ENCODE results near the gene CHD3.
A peak's percentile ranks its signal among the peaks of the same experiment; 100 is the strongest.

The CHD3 gene

DNA sequence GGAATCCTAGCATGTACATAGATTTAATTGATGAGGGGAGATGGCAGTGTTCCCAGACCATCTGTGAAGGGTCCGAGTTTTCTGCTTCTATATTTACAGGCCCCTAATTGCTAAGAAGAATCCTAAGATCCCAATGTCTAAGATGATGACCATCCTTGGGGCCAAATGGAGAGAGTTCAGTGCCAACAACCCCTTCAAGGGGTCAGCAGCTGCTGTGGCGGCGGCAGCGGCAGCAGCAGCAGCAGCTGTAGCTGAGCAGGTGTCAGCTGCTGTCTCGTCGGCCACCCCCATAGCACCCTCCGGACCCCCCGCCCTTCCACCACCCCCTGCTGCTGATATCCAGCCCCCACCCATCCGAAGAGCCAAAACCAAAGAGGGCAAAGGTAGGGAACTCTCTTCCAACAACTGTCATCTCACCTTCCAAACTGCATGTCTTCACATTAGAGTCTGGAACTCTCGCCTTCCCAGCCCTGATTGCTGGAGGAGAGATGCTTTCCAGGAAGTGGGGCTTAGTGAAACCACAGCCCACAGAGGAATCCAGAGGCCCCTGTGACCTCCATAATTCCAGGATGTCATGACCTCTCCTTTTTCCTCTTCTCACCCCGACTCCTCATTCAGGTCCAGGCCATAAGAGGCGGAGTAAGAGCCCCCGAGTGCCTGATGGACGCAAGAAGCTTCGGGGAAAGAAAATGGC is 4.7 kb downstream of the CHD3 start:
- H3K4me3 ChIP-seq: no peak overlapping the region
- peaks cover 62% of the 10 kb centered on the region for H4K20me1 ChIP-seq
- no peaks in the 10 kb centered on the region for H3K9me3 ChIP-seq
- H3K36me3 ChIP-seq: peaks cover 91% of the 10 kb centered on the region
- no peak for TF ChIP-seq Cebpa-rat (IDR thresholded peaks at IDR 0.05)
- H3K4me2 ChIP-seq: no peak overlapping the region
- peaks cover 22% of the 10 kb centered on the region for H3K4me1 ChIP-seq
- H3K27me3 ChIP-seq: no peaks in the 10 kb centered on the region
- peak overlapping the region; percentile 6; the same call in 1 of the 2 replicates for H3K9ac ChIP-seq
- no peak overlapping the region for H3K27ac ChIP-seq

DNA sequence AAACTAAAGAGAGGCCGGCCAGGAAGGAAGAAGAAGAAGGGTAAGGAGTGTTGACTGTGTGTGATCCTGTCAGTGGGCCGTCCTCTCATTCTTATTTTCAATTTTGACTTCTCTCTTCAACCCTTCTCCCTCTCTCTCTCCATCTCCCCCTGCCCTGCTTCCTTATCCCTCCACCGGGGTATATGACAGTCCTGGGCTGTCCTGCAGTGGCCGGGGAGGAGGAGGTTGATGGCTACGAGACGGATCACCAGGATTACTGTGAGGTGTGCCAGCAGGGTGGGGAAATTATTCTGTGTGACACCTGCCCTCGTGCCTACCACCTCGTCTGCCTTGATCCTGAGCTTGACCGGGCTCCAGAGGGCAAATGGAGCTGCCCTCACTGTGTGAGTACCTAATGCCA is 5.6 kb downstream of the CHD3 start:
- Histone ChIP-seq H3K4me2 (no peak overlapping the region), H3K4me1 (peaks cover 13% of the 10 kb centered on the region), H3K9me3 (no peaks in the 10 kb centered on the region), H3K9ac (peak overlapping the region; percentile 6), H3K27me3 (no peaks in the 10 kb centered on the region), H4K20me1 (peaks cover 60% of the 10 kb centered on the region), H3K36me3 (peaks cover 100% of the 10 kb centered on the region), H3K4me3 (no peak overlapping the region), H3K27ac (no peak overlapping the region)
- no peak for TF ChIP-seq Cebpa-rat (IDR thresholded peaks at IDR 0.05)

- peaks cover 6% of the 10 kb centered on the region for H3K4me1 ChIP-seq
- H3K9me3 ChIP-seq: no peaks in the 10 kb centered on the region
- H4K20me1 ChIP-seq: peaks cover 54% of the 10 kb centered on the region
- no peak overlapping the region for H3K27ac ChIP-seq
- TF ChIP-seq Cebpa-rat (IDR thresholded peaks at IDR 0.05): no peak
- H3K36me3 ChIP-seq: peaks cover 100% of the 10 kb centered on the region
- H3K4me3 ChIP-seq: no peak overlapping the region
- no peak overlapping the region for H3K9ac ChIP-seq
- H3K27me3 ChIP-seq: no peaks in the 10 kb centered on the region
- no peak overlapping the region for H3K4me2 ChIP-seq
These were observed 6.3 kb downstream of the CHD3 start for GRCh38 chr17:7894866-7895265.

DNA sequence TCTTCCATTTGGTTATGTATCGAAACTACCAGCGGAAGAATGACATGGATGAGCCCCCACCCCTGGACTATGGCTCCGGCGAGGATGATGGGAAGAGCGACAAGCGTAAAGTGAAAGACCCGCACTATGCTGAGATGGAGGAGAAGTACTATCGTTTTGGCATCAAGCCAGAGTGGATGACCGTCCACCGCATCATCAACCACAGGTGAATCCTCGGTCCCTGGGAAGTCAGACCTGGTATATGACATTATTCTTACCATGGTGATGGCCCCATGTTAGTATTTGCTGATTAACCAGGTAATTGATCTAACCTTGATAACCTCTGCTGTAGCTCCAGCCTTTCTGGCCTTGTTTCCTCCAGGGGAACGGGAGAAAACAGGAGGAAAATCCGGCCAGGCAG is 8.5 kb downstream of the CHD3 start:
- H4K20me1 ChIP-seq: peaks cover 39% of the 10 kb centered on the region; the same call in 1 of the 2 replicates
- no peaks in the 10 kb centered on the region for H3K9me3 ChIP-seq
- no peak overlapping the region for H3K4me2 ChIP-seq

DNA sequence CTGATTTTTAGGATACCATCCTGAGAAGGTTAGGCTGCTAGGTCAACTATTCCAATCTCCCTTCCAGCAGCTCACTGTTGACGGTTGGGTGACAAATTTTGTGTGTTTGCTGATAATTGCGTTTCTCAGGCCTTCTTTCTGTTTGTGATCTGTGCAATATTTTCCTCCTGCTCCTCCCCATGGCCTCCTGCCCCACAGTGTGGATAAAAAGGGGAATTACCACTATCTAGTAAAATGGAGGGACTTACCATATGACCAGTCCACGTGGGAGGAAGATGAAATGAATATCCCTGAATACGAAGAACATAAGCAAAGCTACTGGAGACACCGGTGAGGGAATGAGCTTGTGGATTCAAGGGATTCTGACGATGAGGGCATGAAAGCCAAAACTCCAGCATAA is 9.2 kb downstream of the CHD3 start:
- H3K4me3 ChIP-seq: no peak overlapping the region
- H3K27ac ChIP-seq: no peak overlapping the region
- no peak overlapping the region for H3K9ac ChIP-seq
- H3K4me2 ChIP-seq: no peak overlapping the region
- no peaks in the 10 kb centered on the region for H3K9me3 ChIP-seq
- H3K36me3 ChIP-seq: peaks cover 100% of the 10 kb centered on the region
- H3K4me1 ChIP-seq: no peaks in the 10 kb centered on the region
- TF ChIP-seq Cebpa-rat (IDR thresholded peaks at IDR 0.05): no peak
- H4K20me1 ChIP-seq: peaks cover 39% of the 10 kb centered on the region; the same call in 1 of the 2 replicates
- H3K27me3 ChIP-seq: no peaks in the 10 kb centered on the region

More for the DNA sequence above, 8.5 kb downstream of the CHD3 start:
- Histone ChIP-seq H3K27me3 (no peaks in the 10 kb centered on the region), H3K27ac (no peak overlapping the region), H3K36me3 (peaks cover 100% of the 10 kb centered on the region), H3K4me3 (no peak overlapping the region), H3K9ac (no peak overlapping the region), H3K4me1 (no peaks in the 10 kb centered on the region)
- no peak for TF ChIP-seq Cebpa-rat (IDR thresholded peaks at IDR 0.05)

- Histone ChIP-seq H4K20me1 (peaks cover 36% of the 10 kb centered on the region), H3K36me3 (peaks cover 100% of the 10 kb centered on the region)
- TF ChIP-seq Cebpa-rat (IDR thresholded peaks at IDR 0.05): no peak
These were observed 14.8 kb downstream of the CHD3 start for GRCh38 chr17:7903154-7904103.

GRCh38 chr17:7909089-7909488 is 20.5 kb downstream of the CHD3 start:
- 0 out of 2 replicates have a peak overlapping the region, but pooled peaks have one; percentile 38 for H3K9ac ChIP-seq

More at GRCh38 chr17:7903154-7904103, 14.8 kb downstream of the CHD3 start:
- no peaks in the 10 kb centered on the region for H3K9me3 ChIP-seq
- H3K27ac ChIP-seq: no peak overlapping the region
- no peak overlapping the region for H3K4me2 ChIP-seq
- no peaks in the 10 kb centered on the region for H3K27me3 ChIP-seq
- no peak overlapping the region; the same call in 1 of the 2 replicates for H3K9ac ChIP-seq
- no peak overlapping the region for H3K4me3 ChIP-seq
- H3K4me1 ChIP-seq: peaks cover 9% of the 10 kb centered on the region

DNA sequence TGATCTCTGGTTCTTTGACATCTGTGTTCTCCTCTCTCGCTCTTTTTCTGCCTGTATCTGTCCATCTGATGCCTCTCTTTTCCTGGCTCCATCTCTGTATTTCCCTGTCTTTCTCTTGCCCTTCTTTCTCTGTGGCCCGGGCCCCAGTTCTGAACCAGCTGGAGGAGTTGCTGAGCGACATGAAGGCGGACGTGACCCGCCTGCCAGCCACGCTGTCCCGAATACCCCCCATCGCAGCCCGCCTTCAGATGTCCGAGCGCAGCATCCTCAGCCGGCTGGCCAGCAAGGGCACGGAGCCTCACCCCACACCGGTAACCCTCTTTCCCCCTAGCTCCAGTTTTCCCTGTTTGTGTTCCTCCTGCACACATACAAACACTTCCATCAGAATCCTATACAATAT is 21.7 kb downstream of the CHD3 start:
- H3K4me1 ChIP-seq: peaks cover 37% of the 10 kb centered on the region
- H3K36me3 ChIP-seq: peaks cover 72% of the 10 kb centered on the region
- no peak overlapping the region for H3K27ac ChIP-seq
- H3K4me2 ChIP-seq: no peak overlapping the region
- H3K9ac ChIP-seq: no peak overlapping the region; the same call in 1 of the 2 replicates
- H4K20me1 ChIP-seq: peaks cover 66% of the 10 kb centered on the region
- H3K27me3 ChIP-seq: no peaks in the 10 kb centered on the region
- H3K9me3 ChIP-seq: no peaks in the 10 kb centered on the region
- no peak overlapping the region for H3K4me3 ChIP-seq
- TF ChIP-seq Cebpa-rat (IDR thresholded peaks at IDR 0.05): no peak

More at GRCh38 chr17:7909089-7909488, 20.5 kb downstream of the CHD3 start:
- no peak for TF ChIP-seq Cebpa-rat (IDR thresholded peaks at IDR 0.05)
- Histone ChIP-seq H3K9me3 (no peaks in the 10 kb centered on the region), H3K4me2 (no peak overlapping the region), H3K4me3 (no peak overlapping the region), H3K4me1 (peaks cover 25% of the 10 kb centered on the region), H3K27ac (no peak overlapping the region), H3K27me3 (no peaks in the 10 kb centered on the region), H3K36me3 (peaks cover 84% of the 10 kb centered on the region), H4K20me1 (peaks cover 66% of the 10 kb centered on the region)

DNA sequence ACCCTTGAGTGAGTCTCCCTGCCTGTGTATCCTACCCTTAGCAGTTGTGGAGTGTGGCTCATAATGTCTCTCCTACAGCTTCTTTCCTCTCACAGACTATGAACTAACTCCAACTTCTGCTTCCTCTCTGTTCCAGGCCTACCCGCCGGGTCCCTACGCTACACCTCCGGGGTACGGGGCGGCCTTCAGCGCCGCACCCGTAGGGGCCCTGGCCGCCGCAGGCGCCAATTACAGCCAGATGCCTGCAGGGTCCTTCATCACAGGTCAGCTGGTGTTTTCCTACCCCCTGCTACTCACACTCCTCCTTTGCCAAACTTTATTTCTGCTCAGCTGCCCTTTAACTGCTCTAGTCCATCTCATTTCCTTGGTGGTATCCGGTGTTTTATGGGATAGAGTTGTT is 22.1 kb downstream of the CHD3 start:
- H3K27ac ChIP-seq: no peak overlapping the region
- no peak for TF ChIP-seq Cebpa-rat (IDR thresholded peaks at IDR 0.05)
- H3K4me2 ChIP-seq: no peak overlapping the region
- peaks cover 36% of the 10 kb centered on the region for H3K4me1 ChIP-seq
- no peak overlapping the region for H3K4me3 ChIP-seq
- peaks cover 66% of the 10 kb centered on the region for H4K20me1 ChIP-seq
- no peaks in the 10 kb centered on the region for H3K27me3 ChIP-seq
- H3K9ac ChIP-seq: peak overlapping the region; percentile 12; the same call in 1 of the 2 replicates
- peaks cover 68% of the 10 kb centered on the region for H3K36me3 ChIP-seq
- no peaks in the 10 kb centered on the region for H3K9me3 ChIP-seq

- Histone ChIP-seq H3K9me3 (no peaks in the 10 kb centered on the region), H3K27ac (no peak overlapping the region), H3K9ac (peak overlapping the region; percentile 46; the same call in 1 of the 2 replicates), H3K4me1 (peaks cover 34% of the 10 kb centered on the region), H4K20me1 (peaks cover 66% of the 10 kb centered on the region), H3K4me2 (no peak overlapping the region), H3K4me3 (no peak overlapping the region), H3K36me3 (peaks cover 64% of the 10 kb centered on the region), H3K27me3 (no peaks in the 10 kb centered on the region)
- TF ChIP-seq Cebpa-rat (IDR thresholded peaks at IDR 0.05): no peak
These were observed 22.5 kb downstream of the CHD3 start for GRCh38 chr17:7911116-7911515.
